Peyer's patch (tissue), 4 donors: ENCODE results near the gene RUVBL1. TPM values are rescaled to one million over a fixed set of nuclear protein-coding genes. Genes with fewer than 3 reads are reported as not detected.

ENCODE experiments used
- DNase-seq, 3 donors: peaks; one replicate each; pipeline ENCODE4 v3.0.0-alpha.2; 2017 to 2019
- H3K27ac ChIP-seq, 4 donors: fragments of 200-600 bp; sonication (generic); one replicate each; pipeline ENCODE4 v1.5.1; 2016 to 2019
- H3K27me3 ChIP-seq, 2 donors: fragments of 200-600 bp; sonication (generic); one replicate each; pipeline ENCODE4 v1.5.1; 2019
- H3K36me3 ChIP-seq, 3 donors: fragments of 200-600 bp; sonication (generic); one replicate each; pipeline ENCODE4 v1.5.1; 2016 to 2019
- H3K4me1 ChIP-seq, 4 donors: fragments of 200-600 bp; sonication (generic); one replicate each; pipeline ENCODE4 v1.5.1; 2016 to 2019
- H3K4me3 ChIP-seq, 4 donors: fragments of 200-600 bp; sonication (generic); 1 replicate in 3 of 4; 2 replicates in 1 of 4; pipeline ENCODE4 v1.5.1; 2016 to 2019; ENCODE audit warnings: mild to moderate bottlenecking in 1 of 4
- H3K9me3 ChIP-seq, 4 donors: fragments of 200-600 bp; sonication (generic); one replicate each; pipeline ENCODE4 v1.5.1; 2016 to 2019; ENCODE audit warnings: mild to moderate bottlenecking in 1 of 4
- CTCF ChIP-seq, 6 experiments: fragments of 450-650 bp in 4 of 6; fragments of 200-600 bp in 2 of 6; sonication (generic) in 1 of 6; IDR thresholded peaks; one replicate each; pipeline ENCODE4 v1.5.1; 2017 to 2019; ENCODE audit warnings: antibody characterized with exemption in 6 of 6, mild to moderate bottlenecking in 3 of 6, moderate library complexity in 1 of 6
- POLR2A ChIP-seq, 2 donors: fragments of 450-650 bp; IDR thresholded peaks; one replicate each; pipeline ENCODE4 v1.5.1; 2017; ENCODE audit warnings: antibody characterized with exemption in 2 of 2, mild to moderate bottlenecking in 2 of 2, moderate library complexity in 2 of 2
- total RNA-seq, 4 donors: library from RNA; depleted of rRNA; stranded (reverse); fragments of >200 nt; gene quantifications; one replicate each; pipeline ENCODE4 v1.1.0, GENCODE V29; 2016

Gene RUVBL1
- 10 to 100 TPM in 3 of 4 donors, 1 to 10 TPM in 1; 8.9 to 22.3 (median 14.5) TPM for total RNA-seq

GRCh38 chr3:128123538-128124368 lies at the start of gene RUVBL1:
Gene RUVBL1 (minus strand): TSS chr3:128123812. CDS start chr3:128123724, 88 bp downstream.
- Histone ChIP-seq H3K27me3 (no peaks in the 10 kb centered on the region), H3K27ac (peak within 1 kb of the TSS; percentile 54 to 74 (median 71)), H3K4me1 (peaks cover 0 to 11% (median 3%) of the 10 kb centered on the region in 4 donors), H3K9me3 (no peaks in the 10 kb centered on the region), H3K36me3 (no peaks in the 10 kb centered on the region), H3K4me3 (peak within 1 kb of the TSS; percentile 62 to 90 (median 76))
- DNase-seq, result peak; percentile 95 to 98 (median 96)
- TF ChIP-seq CTCF (IDR thresholded peaks at IDR 0.05) (no peak), POLR2A (IDR thresholded peaks at IDR 0.05) (peak in 1 of 2 donors; percentile 41)

GRCh38 chr3:128173200-128173599 lies 49.6 kb upstream of the RUVBL1 start:
- Histone ChIP-seq H3K4me1 (no peaks in the 10 kb centered on the region), H3K36me3 (no peaks in the 10 kb centered on the region), H3K27me3 (no peaks in the 10 kb centered on the region), H3K9me3 (no peaks in the 10 kb centered on the region), H3K4me3 (no peak overlapping the region), H3K27ac (no peak overlapping the region)
- TF ChIP-seq POLR2A (IDR thresholded peaks at IDR 0.05) (no peak), CTCF (IDR thresholded peaks at IDR 0.05) (no peak)
- no peak for DNase-seq

GRCh38 chr3:128170866-128171516 lies 47.4 kb upstream of the RUVBL1 start:
- Histone ChIP-seq H3K36me3 (no peaks in the 10 kb centered on the region), H3K27ac (no peak overlapping the region), H3K9me3 (no peaks in the 10 kb centered on the region), H3K27me3 (no peaks in the 10 kb centered on the region), H3K4me3 (no peak overlapping the region), H3K4me1 (no peaks in the 10 kb centered on the region)
- peak in 1 of 3 donors; percentile 60 for DNase-seq
- TF ChIP-seq POLR2A (IDR thresholded peaks at IDR 0.05), result no peak
- peak in 4 of 6 experiments; percentile 40 to 81 (median 66) for TF ChIP-seq CTCF (IDR thresholded peaks at IDR 0.05)

GRCh38 chr3:128168836-128169235 lies 45.2 kb upstream of the RUVBL1 start:
- TF ChIP-seq CTCF (IDR thresholded peaks at IDR 0.05) (no peak), POLR2A (IDR thresholded peaks at IDR 0.05) (no peak)
- Histone ChIP-seq H3K27me3 (no peaks in the 10 kb centered on the region), H3K4me3 (no peak overlapping the region), H3K36me3 (no peaks in the 10 kb centered on the region), H3K9me3 (no peaks in the 10 kb centered on the region), H3K27ac (no peak overlapping the region), H3K4me1 (no peaks in the 10 kb centered on the region)
- DNase-seq, result no peak

GRCh38 chr3:128167973-128168674 lies 44.5 kb upstream of the RUVBL1 start:
- no peaks in the 10 kb centered on the region for H3K36me3 ChIP-seq
- no peaks in the 10 kb centered on the region for H3K27me3 ChIP-seq
- H3K4me3 ChIP-seq, result no peak overlapping the region
- H3K27ac ChIP-seq, result no peak overlapping the region
- TF ChIP-seq CTCF (IDR thresholded peaks at IDR 0.05) (no peak), POLR2A (IDR thresholded peaks at IDR 0.05) (no peak)
- no peak for DNase-seq
- H3K4me1 ChIP-seq, result no peaks in the 10 kb centered on the region
- H3K9me3 ChIP-seq, result no peaks in the 10 kb centered on the region
